CD4-positive, alpha-beta T cell treated with Interferon gamma for 1 hour (primary cell): ENCODE results near the gene SERPINB10.
"Not testable (repeated sequence)": the region's sequence is repeated elsewhere in the genome, so short reads cannot be mapped to it uniquely, and the experiment has no call there.

ENCODE experiments used
- DNase-seq: peaks from one replicate; pipeline ENCODE4 v3.0.0-alpha.2; 2020

SERPINB10 gene

GRCh38 chr18:63894106-63894772 is 13.5 kb upstream of the SERPINB10 start:
- no peak for DNase-seq

GRCh38 chr18:63895190-63895589 is 12.6 kb upstream of the SERPINB10 start:
- DNase-seq = no peak

GRCh38 chr18:63897072-63897471 is 10.7 kb upstream of the SERPINB10 start:
- DNase-seq = no peak

- DNase-seq = no peak
These were observed 8.6 kb upstream of the SERPINB10 start for GRCh38 chr18:63899206-63899605.

GRCh38 chr18:63903851-63904570 is 3.7 kb upstream of the SERPINB10 start:
- no peak for DNase-seq

GRCh38 chr18:63904694-63905093 is 3.1 kb upstream of the SERPINB10 start:
- no peak for DNase-seq

GRCh38 chr18:63905361-63905760 is 2.4 kb upstream of the SERPINB10 start:
- DNase-seq = no peak

- DNase-seq = no peak
These were observed 1.7 kb upstream of the SERPINB10 start for GRCh38 chr18:63906056-63906455.

- no peak for DNase-seq
These were observed 1.1 kb downstream of the SERPINB10 start for GRCh38 chr18:63908858-63909257.

- DNase-seq = no peak
These were observed 2.1 kb downstream of the SERPINB10 start for GRCh38 chr18:63909870-63910269.

- no peak for DNase-seq
These were observed 10.1 kb downstream of the SERPINB10 start for GRCh38 chr18:63917817-63918216.

GRCh38 chr18:63922049-63922448 is 14.3 kb downstream of the SERPINB10 start:
- DNase-seq = no peak

GRCh38 chr18:63924551-63924950 is 16.8 kb downstream of the SERPINB10 start:
- DNase-seq = no peak

- no peak for DNase-seq
These were observed 20.6 kb downstream of the SERPINB10 start for GRCh38 chr18:63928331-63928730.

- DNase-seq = not testable (repeated sequence)
These were observed 21.6 kb downstream of the SERPINB10 start for GRCh38 chr18:63929369-63929768.

- DNase-seq = no peak
These were observed 23.1 kb downstream of the SERPINB10 start for GRCh38 chr18:63930773-63931354.

- peak; percentile 72 for DNase-seq
These were observed 28.6 kb downstream of the SERPINB10 start for GRCh38 chr18:63936156-63936931.

- DNase-seq = no peak
These were observed 29.2 kb downstream of the SERPINB10 start for GRCh38 chr18:63936932-63937393.

- DNase-seq = no peak
These were observed 32.2 kb downstream of the SERPINB10 start for GRCh38 chr18:63940008-63940407.

- not testable (repeated sequence) for DNase-seq
These were observed 32.8 kb downstream of the SERPINB10 start for GRCh38 chr18:63940543-63941050.

GRCh38 chr18:63947051-63947790 is 39.5 kb downstream of the SERPINB10 start:
- no peak for DNase-seq

- DNase-seq = peak; percentile 42
These were observed 41.4 kb downstream of the SERPINB10 start, which contains the start of gene HMSD for GRCh38 chr18:63949068-63949737. Gene HMSD (plus strand): TSS chr18:63949301. CDS start chr18:63953456, 4,155 bp downstream.
